ENCODE measurements around the gene PRSS27.

Gene PRSS27

DNA sequence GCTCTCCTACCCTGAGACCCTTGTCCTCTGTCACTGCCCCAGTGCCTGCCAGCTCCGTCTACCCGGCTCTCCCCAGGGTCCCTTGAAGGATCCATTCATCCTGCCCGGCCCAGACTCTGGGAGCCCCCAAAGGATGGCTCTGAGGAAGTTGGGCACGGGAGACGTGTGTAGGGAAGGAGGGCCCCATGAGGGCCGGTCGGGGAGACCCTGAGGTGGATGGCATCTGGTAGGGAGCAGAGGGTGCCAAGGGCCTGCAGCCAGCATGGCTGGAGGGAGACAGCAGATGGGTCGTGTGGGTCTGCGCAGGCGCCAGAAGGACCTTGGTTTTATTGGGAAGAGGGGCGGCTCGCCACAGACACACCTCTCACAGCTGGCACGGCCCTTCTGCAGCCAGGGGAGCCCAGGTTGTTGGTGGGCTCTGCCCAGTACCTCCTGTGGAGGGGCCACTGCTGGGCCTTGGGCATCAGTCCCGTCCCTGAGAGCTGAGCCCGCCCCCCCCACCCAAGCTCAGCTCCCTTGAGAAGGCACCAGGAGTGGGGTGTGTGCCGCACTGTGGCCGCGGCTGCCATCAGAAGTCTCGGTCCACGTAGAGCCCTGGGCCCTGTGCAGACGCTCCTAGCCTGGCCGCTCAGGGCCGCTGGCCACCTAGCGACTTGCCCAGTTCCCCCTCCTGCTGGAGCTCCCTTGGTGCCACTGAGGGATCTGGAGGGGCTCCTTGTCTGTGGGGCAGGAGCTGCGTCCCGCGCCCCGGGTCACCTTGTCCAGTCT is 21.7 kb downstream of the PRSS27 start:
- no peak for TF ChIP-seq CTCF (IDR thresholded peaks at IDR 0.05)

- TF ChIP-seq CTCF (IDR thresholded peaks at IDR 0.05), result no peak
Observed at GRCh38 chr16:2697401-2697948, 22.5 kb downstream of the PRSS27 start.

DNA sequence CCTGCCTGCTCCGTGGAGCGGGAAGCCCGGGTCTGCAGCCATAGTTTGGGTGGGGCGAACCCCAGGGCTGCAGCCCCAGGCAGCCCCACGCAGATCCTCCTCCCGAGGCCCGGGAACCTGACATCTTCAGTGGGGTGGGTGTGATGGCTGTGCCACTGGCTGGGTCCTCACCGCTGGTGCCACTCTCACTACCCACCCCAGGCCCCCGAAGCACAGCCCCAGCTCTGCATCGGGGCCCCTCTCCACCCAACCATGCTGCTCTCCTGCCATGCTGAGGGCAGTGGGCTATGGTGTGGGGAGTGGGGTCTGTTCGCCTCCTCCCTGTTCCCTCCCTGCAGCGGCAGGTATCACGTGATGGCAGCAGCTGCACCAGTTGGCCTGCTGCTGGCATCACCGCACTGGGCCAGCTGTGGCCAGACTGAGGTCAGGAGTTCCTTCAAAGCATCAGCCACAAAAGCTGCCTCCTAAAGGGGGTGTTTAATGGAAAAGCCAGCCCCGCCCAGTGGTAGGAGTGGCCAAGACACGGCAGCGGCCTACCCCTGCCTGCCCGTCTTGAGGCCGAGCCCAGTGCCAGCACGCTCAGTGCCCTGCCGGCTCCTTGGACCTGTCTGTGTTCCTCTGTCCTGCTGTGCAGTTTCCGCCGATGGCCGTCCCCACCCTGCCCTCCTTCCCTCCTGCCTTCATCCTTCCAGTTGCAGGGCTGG is 26.9 kb downstream of the PRSS27 start:
- TF ChIP-seq CTCF (IDR thresholded peaks at IDR 0.05), result no peak

DNA sequence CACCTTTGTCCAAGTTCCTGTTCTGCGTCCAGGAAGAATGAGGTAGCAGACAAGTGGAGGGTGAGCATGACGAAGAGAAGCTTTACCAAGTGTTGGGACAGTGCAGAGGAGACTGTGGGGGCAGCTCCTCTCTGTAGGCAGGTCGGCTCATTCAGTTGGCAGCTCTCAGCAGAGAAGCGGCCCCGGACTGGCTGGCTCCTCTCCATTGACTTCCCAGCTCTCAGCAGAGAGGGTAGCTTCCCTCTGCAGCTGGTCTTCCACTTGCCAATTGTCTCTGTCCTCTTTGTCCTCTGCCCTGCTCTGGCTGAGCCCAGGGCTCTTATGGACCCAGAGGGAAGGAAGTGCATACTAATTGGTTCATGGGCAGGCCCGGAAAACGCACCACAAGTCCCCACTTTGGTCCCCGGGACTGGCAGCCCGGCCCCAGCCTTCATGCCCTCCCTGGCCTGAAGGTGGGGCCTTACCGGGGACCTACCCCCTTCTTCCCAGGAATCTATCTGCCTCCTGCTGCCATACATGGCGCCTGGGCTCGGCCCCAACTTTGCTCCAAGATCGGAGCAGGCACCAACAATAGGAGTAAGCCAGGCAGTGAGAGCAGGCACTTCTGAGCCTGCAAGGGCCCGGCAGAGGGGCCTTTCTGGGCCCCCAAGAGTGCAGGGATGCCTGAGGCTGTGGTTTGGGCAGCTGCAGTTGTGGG is 27.6 kb downstream of the PRSS27 start:
- no peak for TF ChIP-seq CTCF (IDR thresholded peaks at IDR 0.05)

GRCh38 chr16:2691491-2692248 is 28.4 kb downstream of the PRSS27 start:
- no peak for TF ChIP-seq CTCF (IDR thresholded peaks at IDR 0.05)

- TF ChIP-seq CTCF (IDR thresholded peaks at IDR 0.05), result no peak
Observed at GRCh38 chr16:2690852-2691251, 29.2 kb downstream of the PRSS27 start.

Data from LNCAP (cell line).